HG03520 (cell line): ENCODE data around the gene MLXIPL.
"Not testable (repeated sequence)": the region's sequence is repeated elsewhere in the genome, so short reads cannot be mapped to it uniquely, and the experiment has no call there.

ENCODE experiments used
- ATAC-seq: cut with Tn5 transposase; IDR thresholded peaks from one replicate; pipeline ENCODE4 v1.9.1; 2021; ENCODE audit warnings: mild to moderate bottlenecking, moderate library complexity; ENCODE audit not compliant: unreplicated experiment

The MLXIPL gene

GRCh38 chr7:73645643-73646174, 21.4 kb upstream of the MLXIPL start:
- ATAC-seq = no peak

- ATAC-seq = no peak
These were observed 20.5 kb upstream of the MLXIPL start for GRCh38 chr7:73644688-73645286.

GRCh38 chr7:73642834-73643233, 18.5 kb upstream of the MLXIPL start:
- no peak for ATAC-seq

GRCh38 chr7:73638911-73639310, 14.6 kb upstream of the MLXIPL start:
- no peak for ATAC-seq

GRCh38 chr7:73635428-73636200, 11.3 kb upstream of the MLXIPL start:
- no peak for ATAC-seq

GRCh38 chr7:73633844-73634243, 9.5 kb upstream of the MLXIPL start:
- ATAC-seq = no peak

- no peak for ATAC-seq
These were observed 9.0 kb upstream of the MLXIPL start for GRCh38 chr7:73633323-73633722.

- no peak for ATAC-seq
These were observed 7.2 kb upstream of the MLXIPL start for GRCh38 chr7:73631558-73631957.

- no peak for ATAC-seq
These were observed 4.2 kb upstream of the MLXIPL start for GRCh38 chr7:73628504-73628903.

GRCh38 chr7:73626814-73627213, 2.5 kb upstream of the MLXIPL start:
- ATAC-seq = no peak

GRCh38 chr7:73625276-73625675, 954 bp upstream of the MLXIPL start:
- ATAC-seq = no peak

- ATAC-seq = no peak
These were observed 313 bp upstream of the MLXIPL start for GRCh38 chr7:73624669-73625001.

GRCh38 chr7:73622909-73623797, 1.2 kb downstream of the MLXIPL start:
- ATAC-seq = no peak

GRCh38 chr7:73622527-73622908, 1.8 kb downstream of the MLXIPL start:
- no peak for ATAC-seq

GRCh38 chr7:73621168-73622063, 2.9 kb downstream of the MLXIPL start:
- ATAC-seq = no peak

GRCh38 chr7:73619394-73619793, 4.9 kb downstream of the MLXIPL start:
- ATAC-seq = not testable (repeated sequence)

- no peak for ATAC-seq
These were observed 5.8 kb downstream of the MLXIPL start for GRCh38 chr7:73618538-73618937.

GRCh38 chr7:73617520-73617919, 6.8 kb downstream of the MLXIPL start:
- not testable (repeated sequence) for ATAC-seq

GRCh38 chr7:73615886-73616285, 8.4 kb downstream of the MLXIPL start:
- ATAC-seq = no peak

- not testable (repeated sequence) for ATAC-seq
These were observed 9.4 kb downstream of the MLXIPL start for GRCh38 chr7:73614937-73615336.
